NCI-H82 (cell line): Measurements from ENCODE around the gene ZNF385A.
A peak's percentile ranks its signal among the peaks of the same experiment; 100 is the strongest.

Source experiments
- DNase-seq: peaks from one replicate; lab custom pipeline; 2025; lab: John Stamatoyannopoulos, UW

ZNF385A gene

DNA sequence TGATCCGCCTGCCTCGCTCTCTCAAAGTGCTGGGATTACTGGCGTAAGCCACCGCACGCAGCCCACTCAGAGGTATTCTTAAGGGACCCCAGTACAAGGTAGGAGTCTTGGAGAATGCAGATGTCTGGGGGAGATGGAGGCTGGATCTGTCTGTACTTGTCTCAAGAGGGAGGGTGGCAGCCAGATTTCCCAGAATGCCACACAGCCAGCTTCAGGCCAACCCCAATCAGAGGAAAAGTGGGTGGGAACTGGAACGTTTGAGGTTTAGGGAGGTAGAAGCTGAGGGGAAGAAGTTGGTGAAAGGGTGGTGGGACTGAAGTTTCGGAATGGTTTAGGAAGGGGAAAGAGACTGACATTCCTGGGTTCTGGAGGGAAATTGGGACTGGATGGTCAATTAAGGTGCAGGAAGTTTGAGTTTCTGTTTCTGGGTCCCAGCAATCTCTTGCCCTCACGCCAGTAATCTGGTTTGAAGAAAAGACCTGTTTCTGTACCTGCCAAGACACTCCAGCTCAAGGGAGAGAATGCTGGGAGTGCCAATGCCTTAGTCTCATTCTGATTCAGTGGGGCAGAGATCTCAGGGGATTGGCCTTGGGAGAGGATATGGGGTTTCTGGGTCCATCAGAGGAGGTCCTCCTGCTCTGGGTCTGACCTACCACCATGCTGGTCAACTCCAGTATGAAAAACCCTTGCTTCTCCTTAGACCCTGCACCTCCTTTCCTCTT lies 8.1 kb upstream of the ZNF385A start:
- DNase-seq = no peak

DNA sequence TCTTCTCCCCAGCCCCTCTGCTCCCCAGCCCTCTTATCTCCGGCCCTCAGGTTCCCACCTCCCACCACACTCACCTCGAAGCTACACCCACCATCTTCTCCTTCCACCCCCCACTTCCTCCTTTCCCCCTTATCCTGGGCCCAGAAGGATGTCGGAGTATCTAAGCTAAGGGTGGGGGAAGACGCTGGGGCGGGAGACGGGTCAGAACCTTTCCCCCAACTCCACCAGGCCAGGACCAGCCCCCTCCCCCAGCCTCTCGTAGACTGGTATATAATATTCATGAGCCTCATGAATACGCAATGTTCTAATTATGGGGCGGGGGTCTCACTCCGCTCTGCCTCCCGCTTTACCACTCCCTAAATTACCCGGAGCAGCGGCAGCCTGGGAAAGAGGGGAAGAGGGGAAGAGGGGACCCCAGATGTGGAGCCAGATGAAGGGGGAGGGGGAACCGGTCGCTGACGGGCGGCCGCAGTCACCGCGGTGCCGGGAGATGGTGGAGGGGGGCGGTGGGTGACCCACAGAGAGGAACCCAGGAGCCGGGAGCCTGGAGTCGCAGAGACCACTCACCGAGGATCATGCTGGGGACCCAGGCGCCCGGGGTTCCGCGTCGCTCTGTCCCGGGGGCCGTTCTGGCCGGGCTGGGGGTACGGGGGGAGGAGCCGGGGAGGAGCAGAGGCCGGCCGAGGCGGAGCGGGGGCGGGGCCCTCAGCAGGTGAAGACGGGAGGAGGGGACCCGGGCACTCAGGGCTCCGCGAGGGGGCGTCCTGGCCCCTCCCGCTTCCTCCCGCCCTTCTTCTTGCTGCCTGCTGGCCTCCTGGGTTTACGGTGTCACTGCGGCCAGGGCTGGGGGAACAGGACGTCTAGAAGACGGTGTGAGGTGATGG lies 6.4 kb upstream of the ZNF385A start:
- peak; percentile 90 for DNase-seq

DNA sequence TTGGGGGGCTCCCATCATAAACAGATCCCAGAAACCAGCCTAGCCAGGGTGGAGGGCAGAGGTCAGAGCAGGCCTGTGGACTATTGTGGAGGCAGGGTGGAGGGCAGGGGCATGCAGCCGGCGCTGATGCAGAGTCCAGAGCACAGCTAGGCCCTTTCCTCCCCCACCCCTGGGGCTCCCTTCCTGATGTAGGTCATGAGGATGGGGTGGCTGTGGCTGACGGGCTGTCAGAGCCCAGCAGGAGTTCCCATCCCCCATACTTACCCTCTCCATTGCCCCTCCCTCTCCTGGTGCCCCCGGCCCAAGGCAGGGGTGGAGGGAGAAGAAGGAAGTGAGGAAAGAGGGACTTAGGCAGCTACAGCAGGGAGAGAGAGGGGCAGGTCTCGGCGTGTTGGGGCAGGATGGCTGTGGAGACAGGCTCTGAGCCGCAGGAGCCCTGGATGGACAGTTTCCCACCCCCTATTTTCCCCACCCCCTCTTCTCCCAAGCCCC lies 5.7 kb upstream of the ZNF385A start:
- DNase-seq = peak; percentile 46

DNA sequence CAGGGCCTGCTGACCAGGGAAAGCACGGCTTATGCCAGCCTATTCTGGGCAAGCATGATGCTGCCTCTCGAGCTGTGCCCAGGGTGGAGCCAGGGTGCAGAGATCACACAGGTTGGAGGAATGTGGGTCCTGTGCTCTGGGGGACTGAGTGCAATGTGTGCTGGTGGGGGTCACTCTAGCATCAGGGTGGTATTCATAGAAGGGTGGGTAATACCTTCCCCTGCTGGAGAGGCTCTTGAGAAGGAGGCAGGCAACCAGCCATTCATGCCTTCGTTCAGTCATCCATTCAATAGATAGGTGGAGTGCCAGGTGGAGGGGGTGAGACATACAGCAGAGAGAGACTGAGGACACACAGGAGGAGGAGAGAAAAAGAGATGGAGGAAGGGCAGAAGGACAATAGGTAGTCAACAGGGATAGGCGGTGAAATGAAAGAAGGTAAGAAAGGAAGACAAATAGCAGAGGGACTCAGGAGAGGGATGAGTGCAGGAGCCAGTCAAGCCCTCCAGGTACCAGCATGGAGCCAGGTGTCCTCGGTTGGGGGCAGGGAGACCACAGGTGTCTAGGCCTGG lies 5.2 kb upstream of the ZNF385A start:
- no peak for DNase-seq

DNA sequence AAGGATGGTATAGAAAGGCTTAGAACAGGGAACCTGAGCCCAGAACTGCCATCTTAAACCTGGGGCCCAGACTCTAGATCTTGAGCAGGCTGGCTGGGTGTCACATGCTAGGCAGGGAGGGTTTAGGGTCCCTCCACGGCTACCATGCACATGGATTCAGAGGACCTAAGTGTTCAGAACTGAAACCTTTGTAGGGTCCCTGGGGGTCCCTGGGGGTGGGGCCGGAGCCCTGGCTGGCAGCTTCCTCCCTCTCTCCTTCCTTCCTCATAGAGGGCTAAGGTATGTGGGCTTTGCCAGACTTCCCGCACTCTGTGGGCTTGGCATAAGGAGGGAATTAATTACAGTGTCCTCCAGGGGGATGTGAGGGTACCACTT lies 4.6 kb upstream of the ZNF385A start:
- peak; percentile 42 for DNase-seq

DNA sequence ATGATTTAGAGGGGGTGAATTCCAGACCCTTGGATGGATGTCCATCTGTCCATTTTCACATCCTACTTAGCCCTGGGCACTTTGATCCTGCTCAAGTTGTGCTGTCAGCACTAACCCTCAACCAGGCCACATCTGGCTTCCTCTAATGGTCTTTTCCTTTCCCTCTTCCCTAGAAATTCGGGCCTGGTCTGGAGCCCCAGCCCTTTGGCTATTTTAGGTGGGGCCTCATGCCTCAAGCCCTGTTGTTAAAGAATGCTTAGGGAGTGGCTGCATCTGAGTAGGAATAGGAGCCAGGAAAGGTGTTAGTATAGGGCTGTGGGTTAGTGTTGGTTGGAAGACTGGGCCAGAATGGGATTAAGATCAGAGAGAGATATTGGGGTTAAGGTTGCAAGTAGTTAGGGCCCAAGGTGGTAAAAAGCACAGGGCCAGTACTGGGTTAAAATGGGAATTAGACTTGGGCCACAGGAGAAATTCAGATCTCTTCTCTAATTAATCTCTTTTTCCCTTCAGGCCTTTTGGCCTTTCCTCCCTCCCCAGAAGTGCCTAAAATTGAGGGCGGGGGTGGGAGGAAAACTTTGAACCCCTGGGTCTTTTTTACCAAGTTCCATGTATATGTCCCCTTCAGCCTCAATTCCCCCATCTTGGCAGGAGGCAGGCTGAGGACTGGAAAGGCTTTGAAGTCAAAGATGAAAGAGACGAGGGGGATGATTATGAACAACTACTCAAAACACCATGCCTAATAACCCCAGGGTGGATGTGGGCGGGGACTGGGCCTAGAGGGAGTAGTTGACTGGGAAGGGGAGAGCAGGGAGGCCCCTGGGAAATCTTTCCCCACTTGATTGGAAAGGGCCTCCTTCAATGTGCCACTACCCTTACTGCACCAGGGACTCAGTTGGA lies 4.0 kb upstream of the ZNF385A start:
- DNase-seq = no peak

DNA sequence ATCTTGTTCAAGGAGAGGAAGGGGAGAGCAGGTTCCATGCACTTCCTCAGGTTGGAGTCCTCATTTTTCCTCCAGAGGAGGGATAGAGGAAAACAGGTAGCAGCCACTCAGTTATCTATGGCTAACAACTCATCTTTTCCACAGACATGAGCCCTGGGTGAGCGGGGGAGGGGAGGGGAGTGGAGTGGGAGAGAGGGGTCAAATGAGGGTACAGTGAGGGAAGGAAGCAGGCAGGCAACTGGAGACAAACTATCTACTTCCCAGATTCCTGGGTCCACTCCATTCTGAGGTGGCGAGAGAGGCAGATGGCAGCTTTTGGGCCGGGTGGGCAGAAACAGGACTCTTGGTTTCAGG lies 2.6 kb upstream of the ZNF385A start:
- DNase-seq = no peak

DNA sequence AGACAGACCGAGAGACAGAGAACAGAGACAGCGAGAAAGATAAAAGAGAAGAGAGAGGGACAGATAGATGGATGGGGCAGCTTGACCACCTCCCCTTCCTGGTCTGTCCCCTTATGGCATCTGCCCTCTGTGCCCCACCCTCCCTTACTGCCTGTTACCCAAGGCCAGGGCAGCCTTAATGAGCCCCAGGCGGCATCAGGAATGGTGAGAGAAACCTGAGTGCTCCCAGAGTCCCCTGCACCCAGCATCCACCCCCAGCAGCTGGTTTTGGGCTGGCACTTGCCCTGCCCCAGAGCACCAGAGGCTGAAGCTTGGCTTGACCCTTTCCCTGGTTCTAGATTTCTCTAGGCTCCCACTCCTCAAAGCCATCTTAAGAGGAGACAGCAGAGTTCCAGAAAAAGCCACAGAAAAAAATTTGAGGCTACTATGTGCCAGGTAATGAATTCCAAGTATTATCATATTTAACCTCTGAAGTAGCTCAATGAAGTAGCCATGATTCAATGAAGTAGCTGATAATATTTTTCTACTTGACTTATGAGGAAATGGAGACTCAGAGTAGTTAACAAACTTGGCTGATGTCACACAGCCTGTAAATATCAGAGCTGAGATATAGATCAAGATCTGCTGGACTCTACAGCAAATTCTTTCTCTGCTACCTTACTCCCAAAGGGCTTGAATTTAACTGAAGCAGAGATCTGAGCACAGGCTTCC lies 2.0 kb upstream of the ZNF385A start:
- DNase-seq = no peak

DNA sequence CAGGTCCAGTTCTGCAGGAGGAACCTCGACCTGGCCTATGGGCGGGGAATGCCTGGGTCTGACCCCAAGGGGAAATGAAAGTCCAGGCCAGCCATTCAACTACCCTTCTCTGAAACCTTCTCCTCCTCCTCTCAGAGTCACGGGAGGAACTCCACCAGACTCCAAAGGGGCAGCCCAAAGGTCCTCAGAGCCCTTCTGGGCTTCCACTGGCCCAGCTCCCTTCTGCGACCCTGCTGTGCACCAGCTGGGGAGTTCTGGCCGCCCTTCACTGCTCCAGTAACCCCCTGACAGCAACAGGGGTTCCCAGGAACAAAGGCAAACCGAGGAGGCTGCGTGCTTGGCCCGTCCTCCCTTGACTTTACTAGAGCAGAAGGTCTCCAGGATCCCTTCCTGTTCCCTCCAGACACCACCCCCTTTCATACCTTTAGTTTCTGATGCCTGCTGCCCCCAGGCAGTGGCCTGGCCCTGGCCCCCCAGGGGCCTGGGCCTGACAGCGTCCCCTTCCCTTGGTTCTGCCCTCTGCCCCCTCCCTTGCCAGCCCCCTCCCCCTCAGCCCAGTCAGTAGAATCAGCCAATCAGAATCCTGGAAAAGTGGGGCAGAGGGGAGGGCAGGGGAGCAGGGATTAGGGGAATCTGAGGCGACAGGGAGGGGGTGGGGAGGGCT lies 850 bp upstream of the ZNF385A start:
- DNase-seq = peak; percentile 92

DNA sequence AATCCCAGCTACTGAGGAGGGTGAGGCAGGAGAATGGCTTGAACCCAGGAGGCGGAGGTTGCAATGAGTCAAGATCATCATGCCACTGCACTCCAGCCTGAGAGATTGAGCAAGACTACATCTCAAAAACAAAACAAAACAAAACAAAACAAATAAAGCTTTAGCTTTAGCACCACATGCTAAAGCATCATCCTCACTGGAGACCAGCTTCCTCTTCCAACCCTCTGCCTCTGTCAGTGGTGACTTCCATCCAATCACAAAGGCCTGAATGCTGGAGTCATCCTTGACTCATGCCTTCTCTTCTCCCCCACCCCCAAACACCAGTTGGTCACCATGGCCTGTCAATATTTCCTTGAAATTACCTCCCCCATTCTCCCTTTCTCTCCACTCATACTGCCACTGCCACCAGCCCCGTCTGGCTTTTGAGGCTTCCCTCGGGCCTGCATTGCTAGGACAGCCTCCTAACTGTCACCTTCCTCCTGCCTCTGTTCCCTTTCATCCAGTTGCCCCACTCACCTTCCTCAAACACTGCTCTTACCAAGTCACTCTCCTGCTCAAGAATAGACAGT lies 1.4 kb downstream of the ZNF385A start:
- no peak for DNase-seq

DNA sequence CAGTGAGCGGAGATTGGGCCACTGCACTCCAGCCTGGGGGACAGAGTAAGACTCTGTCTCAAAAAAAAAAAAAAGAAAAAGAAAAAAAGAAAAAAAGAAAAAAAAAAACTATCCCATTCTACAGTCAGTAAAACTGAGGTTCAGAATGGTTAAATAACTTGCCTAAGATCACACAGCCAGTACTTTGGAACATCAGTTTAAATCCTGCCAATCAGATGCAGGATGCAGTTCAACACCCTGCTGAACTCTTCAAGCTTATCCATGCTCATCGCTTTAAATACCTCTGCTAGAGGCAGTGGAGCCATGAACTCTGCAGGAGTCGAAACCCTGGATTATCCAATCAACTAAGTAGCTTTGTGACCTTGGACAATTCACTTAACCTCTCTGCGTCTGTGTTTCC lies 3.4 kb downstream of the ZNF385A start:
- peak; percentile 66 for DNase-seq

DNA sequence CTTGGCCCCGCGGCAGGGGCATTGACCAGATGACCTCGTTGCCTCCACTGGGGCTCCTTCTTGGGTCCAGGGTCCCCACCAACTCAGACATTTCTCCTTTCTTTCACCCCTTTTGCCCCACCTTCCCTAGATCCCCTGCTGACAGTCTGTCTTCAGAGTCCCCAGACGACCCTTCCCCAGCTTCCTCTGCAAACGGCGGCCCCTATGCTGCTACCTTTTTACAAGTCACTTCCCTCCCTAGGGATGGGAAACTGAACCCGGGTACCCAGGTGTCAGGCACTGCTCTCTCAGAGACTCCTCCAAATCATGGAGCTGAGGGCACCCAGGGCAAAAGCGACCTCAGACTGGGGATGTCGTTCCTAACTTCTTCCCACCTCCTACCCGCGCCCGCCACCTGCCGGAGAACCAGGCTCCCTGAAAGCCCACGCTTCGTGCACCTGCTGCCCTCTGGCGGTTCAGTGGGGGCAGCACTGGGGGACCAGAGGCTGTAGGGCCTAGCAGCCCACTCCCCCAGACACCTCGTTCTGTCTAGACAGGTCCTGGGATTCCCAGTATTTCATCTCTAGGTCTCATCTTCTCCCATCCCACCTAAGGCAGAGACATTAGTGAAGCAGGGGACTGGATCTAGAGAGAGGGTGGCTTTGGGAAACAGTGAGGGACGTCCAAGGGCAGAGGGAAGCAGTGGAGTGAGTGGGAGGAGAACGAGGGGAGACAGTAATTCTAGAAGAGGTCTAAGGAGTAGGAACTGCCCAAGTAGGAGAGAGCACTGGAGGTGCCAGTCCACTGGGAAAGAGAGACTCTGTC lies 4.9 kb downstream of the ZNF385A start:
- DNase-seq = peak; percentile 97

DNA sequence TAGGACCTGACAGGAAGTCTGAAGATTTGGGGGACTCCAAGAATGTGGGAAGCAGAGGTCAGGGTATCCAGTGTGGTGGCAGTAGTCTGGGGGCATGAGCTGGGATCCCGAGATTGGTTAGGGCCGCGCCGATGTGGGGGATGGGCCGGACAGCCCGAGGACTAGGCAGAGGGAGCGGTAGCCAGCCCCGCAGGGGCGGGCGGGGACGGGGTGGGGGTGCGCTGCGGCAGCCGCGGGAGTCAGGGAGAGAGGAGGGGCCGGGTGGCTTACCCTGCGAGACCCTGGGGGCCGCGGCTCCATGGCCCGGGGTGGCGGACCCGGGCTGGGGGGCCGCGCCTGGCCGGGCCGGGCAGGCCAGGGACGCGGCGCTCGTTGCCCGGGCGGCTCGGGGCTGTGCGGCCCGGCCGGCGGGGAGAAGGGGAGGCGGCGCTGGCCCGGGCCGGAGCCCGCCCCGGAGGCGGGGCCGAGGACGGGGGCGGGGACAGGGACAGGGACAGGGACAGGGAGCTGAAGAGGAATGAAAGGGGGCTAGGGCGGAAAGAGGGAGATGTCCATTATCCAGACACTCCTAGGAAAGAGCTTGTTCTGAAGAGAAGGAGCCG lies 5.6 kb downstream of the ZNF385A start:
- peak; percentile 74 for DNase-seq

DNA sequence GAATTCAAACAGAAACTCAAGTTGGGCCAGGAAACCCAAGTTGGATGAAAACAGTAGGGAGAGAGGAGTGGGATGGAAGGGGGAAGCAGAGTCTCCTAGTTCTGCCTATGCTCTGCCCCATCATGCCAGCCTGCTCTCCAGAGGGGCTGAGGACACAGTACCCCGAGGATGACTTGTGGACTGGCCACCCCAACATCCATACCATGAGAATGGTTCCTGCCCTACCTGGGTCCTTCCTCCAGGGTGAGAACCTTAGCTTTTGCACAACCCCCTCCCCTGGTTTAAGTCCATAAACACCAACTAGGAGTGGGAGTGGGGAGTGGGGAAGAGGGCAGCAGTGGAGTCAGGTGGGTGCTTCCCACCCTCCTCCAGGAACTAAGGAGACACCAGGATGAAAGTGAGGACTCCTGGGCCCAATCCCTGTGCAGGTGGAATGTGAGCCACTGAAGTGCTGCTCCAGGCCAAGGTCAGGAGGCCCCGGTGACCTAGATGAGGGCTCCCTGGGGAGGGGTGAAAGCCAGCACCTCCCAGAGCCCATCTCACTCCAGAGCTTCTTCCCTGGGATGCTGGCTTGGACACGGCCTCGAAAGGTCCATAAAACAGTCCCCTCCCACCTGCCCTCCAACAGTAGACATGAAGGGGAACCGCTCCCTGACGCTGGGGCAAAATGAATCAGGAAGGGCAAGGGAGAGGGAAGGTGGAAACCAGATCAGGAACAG lies 6.6 kb downstream of the ZNF385A start:
- no peak for DNase-seq

DNA sequence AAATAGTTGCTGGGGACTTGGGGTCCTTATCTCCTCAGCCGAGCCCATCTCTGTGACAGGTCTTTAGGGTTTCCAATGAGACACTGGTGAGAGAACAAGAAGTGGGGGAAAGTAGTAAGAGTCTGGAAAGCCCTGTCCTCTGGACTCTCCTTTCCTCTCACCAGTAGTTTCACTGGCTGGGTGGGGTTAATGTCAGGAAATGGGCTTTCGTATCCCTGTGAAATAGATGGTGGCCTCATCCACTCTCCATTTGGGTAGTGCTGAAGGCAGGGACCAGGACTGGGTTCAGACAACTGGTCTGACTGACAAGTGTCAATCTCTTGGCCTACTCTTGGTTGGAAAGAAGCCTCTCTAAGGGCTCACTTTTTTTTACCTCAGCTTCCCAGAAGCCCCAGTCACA lies 7.5 kb downstream of the ZNF385A start:
- no peak for DNase-seq

DNA sequence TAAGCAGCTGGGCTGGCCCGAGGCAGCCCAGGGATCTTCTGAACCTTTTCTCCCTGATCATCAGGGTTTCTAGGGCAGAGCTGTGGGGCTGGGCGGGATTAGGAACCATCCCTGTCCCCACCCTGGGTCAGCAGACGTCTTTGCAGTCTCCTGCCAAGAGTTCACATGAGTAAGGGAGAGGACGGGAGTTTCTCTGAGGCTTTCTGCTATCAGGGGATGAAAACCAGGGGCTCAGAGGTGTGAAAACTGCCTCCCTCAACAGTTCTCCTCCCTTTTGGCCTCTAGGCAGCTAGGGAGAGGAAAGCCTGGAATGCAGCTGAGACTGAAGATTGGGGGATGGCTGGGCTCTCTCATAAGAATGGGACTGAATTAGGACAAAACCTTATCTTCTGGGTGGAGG lies 7.9 kb downstream of the ZNF385A start:
- DNase-seq = no peak

DNA sequence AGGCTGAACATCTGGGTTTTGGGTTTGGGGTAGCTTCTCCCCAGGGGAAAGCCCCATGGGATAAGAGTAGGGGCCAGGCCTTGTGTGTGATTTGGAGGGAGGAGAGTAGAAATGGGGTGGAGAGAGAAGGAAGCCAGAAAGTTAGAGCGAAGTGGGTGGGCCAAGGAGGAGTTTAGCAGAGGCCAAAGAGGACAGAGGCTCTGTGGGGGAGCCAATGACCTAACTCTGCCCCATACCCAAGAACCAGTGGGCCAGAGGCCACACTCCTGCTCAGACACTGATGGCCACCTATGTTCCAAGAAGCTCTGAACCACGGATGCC lies 9.3 kb downstream of the ZNF385A start:
- no peak for DNase-seq

DNA sequence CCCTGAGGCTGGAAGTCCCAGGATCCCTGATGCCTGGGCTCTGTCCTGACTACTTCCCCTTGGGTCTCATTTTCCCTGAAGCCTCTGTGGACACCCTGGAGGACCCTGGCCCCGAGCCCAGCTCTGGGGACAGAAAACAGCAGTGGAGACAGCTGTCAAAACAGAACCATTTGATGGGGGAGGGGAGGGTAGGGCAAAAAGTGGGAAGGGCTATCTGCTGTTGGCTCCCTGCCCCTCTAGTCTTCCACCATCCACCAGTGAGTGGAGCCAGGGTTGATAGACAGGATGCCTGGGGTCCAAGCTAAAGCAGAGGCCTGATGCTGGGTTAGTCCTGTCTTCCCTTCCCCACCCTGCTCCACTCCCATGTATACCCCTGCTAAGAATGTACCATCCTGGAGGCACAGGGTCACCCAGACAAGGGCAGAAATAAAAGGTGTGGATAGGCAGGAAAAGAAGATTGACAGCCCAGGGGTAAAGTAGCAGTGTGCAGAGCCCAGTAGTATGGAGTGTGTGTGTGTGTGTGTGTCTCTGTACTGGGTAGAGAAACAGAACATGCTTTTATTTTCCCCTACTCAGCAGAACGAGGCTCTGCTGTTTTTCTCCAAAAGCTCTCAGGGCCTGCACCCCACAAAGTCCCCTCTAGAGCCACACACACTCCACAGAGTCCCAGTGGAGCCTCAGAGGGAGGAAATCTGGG lies 9.8 kb downstream of the ZNF385A start:
- peak; percentile 61 for DNase-seq
